Adrenal gland (tissue), 5 donors: ENCODE results near the gene SMCR8.

Experiments used
- POLR2A ChIP-seq, 2 donors: fragments of 450-650 bp; IDR thresholded peaks; one replicate each; pipeline ENCODE4 v1.6.1; 2017; ENCODE audit warnings: antibody characterized with exemption in 2 of 2, mild to moderate bottlenecking in 2 of 2, moderate library complexity in 1 of 2
- TF ChIP-seq, protein P1 (sequence below), 6 experiments: fragments of 450-650 bp in 4 of 6; fragments of 200-600 bp in 2 of 6; sonication (generic) in 1 of 6; IDR thresholded peaks; 1 replicate in 5 of 6; 2 replicates in 1 of 6; pipeline versions ENCODE4 v1.5.1 to v1.8.0; 2016 to 2021; ENCODE audit warnings: antibody characterized with exemption in 6 of 6, mild to moderate bottlenecking in 2 of 6, moderate library complexity in 1 of 6
- donor health status: DM: no; HTN: no; CAD: no.

DNA sequence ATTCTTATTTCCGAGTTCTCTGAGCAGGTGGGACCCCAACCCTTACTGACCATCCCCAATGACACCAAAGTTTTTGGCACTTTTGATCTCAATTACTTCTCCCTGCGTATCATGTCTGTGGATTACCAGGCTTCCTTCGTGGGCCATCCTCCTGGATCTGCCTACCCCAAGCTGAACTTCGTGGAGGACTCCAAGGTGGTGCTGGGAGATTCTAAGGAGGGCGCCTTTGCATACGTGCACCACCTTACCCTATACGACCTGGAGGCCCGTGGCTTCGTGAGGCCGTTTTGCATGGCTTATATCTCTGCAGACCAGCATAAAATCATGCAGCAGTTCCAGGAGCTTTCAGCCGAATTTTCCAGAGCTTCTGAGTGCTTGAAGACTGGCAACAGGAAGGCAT, 868 bp downstream of the SMCR8 start:
- TF ChIP-seq, protein P1, sequence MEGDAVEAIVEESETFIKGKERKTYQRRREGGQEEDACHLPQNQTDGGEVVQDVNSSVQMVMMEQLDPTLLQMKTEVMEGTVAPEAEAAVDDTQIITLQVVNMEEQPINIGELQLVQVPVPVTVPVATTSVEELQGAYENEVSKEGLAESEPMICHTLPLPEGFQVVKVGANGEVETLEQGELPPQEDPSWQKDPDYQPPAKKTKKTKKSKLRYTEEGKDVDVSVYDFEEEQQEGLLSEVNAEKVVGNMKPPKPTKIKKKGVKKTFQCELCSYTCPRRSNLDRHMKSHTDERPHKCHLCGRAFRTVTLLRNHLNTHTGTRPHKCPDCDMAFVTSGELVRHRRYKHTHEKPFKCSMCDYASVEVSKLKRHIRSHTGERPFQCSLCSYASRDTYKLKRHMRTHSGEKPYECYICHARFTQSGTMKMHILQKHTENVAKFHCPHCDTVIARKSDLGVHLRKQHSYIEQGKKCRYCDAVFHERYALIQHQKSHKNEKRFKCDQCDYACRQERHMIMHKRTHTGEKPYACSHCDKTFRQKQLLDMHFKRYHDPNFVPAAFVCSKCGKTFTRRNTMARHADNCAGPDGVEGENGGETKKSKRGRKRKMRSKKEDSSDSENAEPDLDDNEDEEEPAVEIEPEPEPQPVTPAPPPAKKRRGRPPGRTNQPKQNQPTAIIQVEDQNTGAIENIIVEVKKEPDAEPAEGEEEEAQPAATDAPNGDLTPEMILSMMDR (IDR thresholded peaks at IDR 0.05): no peak
- no peak for TF ChIP-seq POLR2A (IDR thresholded peaks at IDR 0.05)
